ENCODE results near the gene NKX2-1. TPM values are rescaled to one million over a fixed set of nuclear protein-coding genes. Genes with fewer than 3 reads are reported as not detected.

The NKX2-1 gene
- total and polyA plus RNA-seq, 2 of the 13 experiments (the other 11 are each of a cell fraction or from before 2014, with no cell fraction given) = not detected

DNA sequence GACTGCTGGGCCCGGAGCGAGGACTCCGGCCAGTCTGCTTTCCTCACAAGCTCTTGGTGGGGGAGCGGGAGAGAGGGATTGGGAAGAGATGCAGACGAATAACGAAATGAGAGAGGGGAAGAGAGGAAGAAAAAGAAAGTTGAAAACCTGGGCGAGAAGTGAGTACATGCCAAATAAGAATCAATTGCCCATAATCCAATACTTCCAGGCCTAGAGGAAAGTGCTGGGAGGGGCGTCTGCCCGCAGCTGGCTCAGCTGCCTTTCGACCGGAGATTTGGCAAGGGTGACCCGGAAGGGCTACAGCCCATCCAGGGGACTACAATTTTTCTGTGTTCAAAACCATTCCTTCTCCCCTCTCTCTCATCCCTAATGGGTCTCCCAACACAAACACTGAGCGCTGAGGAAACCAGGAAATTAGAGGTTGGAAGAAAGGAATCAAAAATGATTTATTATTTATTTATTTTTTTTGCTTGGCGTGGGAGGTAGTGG lies 4.9 kb downstream of the NKX2-1 start:
- in situ Hi-C loops (cut with HindIII; ENCODE audit: extremely low pct_ligation_motif_present, low pct_unique_long_range_greater_than_20kb) (no loop called here), intact Hi-C loops (cut with micrococcal nuclease; ENCODE audit: unreplicated experiment) (no loop called here)
- no peak overlapping the region for H3K9ac ChIP-seq (ENCODE audit: insufficient read depth, low read depth, low read length)
- TF ChIP-seq, protein P1, sequence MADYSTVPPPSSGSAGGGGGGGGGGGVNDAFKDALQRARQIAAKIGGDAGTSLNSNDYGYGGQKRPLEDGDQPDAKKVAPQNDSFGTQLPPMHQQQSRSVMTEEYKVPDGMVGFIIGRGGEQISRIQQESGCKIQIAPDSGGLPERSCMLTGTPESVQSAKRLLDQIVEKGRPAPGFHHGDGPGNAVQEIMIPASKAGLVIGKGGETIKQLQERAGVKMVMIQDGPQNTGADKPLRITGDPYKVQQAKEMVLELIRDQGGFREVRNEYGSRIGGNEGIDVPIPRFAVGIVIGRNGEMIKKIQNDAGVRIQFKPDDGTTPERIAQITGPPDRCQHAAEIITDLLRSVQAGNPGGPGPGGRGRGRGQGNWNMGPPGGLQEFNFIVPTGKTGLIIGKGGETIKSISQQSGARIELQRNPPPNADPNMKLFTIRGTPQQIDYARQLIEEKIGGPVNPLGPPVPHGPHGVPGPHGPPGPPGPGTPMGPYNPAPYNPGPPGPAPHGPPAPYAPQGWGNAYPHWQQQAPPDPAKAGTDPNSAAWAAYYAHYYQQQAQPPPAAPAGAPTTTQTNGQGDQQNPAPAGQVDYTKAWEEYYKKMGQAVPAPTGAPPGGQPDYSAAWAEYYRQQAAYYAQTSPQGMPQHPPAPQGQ (CRISPR knock-in tag; IDR thresholded peaks at IDR 0.05; ENCODE audit: borderline replicate concordance) = no peak
- no peak for TF ChIP-seq YEATS2 (CRISPR knock-in tag; IDR thresholded peaks at IDR 0.05; ENCODE audit: borderline replicate concordance)
- no peak for TF ChIP-seq PRMT3 (CRISPR knock-in tag; IDR thresholded peaks at IDR 0.05; ENCODE audit: borderline replicate concordance, low read depth)
- TF ChIP-seq, protein P2, sequence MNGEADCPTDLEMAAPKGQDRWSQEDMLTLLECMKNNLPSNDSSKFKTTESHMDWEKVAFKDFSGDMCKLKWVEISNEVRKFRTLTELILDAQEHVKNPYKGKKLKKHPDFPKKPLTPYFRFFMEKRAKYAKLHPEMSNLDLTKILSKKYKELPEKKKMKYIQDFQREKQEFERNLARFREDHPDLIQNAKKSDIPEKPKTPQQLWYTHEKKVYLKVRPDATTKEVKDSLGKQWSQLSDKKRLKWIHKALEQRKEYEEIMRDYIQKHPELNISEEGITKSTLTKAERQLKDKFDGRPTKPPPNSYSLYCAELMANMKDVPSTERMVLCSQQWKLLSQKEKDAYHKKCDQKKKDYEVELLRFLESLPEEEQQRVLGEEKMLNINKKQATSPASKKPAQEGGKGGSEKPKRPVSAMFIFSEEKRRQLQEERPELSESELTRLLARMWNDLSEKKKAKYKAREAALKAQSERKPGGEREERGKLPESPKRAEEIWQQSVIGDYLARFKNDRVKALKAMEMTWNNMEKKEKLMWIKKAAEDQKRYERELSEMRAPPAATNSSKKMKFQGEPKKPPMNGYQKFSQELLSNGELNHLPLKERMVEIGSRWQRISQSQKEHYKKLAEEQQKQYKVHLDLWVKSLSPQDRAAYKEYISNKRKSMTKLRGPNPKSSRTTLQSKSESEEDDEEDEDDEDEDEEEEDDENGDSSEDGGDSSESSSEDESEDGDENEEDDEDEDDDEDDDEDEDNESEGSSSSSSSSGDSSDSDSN (CRISPR knock-in tag; IDR thresholded peaks at IDR 0.05) = no peak
- TF ChIP-seq MIXL1 (CRISPR knock-in tag; IDR thresholded peaks at IDR 0.05) = no peak
- TF ChIP-seq SMARCC2 (IDR thresholded peaks at IDR 0.05) = no peak
- TF ChIP-seq, protein P3, sequence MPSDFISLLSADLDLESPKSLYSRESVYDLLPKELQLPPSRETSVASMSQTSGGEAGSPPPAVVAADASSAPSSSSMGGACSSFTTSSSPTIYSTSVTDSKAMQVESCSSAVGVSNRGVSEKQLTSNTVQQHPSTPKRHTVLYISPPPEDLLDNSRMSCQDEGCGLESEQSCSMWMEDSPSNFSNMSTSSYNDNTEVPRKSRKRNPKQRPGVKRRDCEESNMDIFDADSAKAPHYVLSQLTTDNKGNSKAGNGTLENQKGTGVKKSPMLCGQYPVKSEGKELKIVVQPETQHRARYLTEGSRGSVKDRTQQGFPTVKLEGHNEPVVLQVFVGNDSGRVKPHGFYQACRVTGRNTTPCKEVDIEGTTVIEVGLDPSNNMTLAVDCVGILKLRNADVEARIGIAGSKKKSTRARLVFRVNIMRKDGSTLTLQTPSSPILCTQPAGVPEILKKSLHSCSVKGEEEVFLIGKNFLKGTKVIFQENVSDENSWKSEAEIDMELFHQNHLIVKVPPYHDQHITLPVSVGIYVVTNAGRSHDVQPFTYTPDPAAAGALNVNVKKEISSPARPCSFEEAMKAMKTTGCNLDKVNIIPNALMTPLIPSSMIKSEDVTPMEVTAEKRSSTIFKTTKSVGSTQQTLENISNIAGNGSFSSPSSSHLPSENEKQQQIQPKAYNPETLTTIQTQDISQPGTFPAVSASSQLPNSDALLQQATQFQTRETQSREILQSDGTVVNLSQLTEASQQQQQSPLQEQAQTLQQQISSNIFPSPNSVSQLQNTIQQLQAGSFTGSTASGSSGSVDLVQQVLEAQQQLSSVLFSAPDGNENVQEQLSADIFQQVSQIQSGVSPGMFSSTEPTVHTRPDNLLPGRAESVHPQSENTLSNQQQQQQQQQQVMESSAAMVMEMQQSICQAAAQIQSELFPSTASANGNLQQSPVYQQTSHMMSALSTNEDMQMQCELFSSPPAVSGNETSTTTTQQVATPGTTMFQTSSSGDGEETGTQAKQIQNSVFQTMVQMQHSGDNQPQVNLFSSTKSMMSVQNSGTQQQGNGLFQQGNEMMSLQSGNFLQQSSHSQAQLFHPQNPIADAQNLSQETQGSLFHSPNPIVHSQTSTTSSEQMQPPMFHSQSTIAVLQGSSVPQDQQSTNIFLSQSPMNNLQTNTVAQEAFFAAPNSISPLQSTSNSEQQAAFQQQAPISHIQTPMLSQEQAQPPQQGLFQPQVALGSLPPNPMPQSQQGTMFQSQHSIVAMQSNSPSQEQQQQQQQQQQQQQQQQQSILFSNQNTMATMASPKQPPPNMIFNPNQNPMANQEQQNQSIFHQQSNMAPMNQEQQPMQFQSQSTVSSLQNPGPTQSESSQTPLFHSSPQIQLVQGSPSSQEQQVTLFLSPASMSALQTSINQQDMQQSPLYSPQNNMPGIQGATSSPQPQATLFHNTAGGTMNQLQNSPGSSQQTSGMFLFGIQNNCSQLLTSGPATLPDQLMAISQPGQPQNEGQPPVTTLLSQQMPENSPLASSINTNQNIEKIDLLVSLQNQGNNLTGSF (CRISPR knock-in tag; IDR thresholded peaks at IDR 0.05) = no peak
- no peak for TF ChIP-seq CREM (IDR thresholded peaks at IDR 0.05)
- no peak for TF ChIP-seq CREM (CRISPR knock-in tag; IDR thresholded peaks at IDR 0.05)
- TF ChIP-seq MED8 (CRISPR knock-in tag; IDR thresholded peaks at IDR 0.05; ENCODE audit: insufficient replicate concordance) = no peak
- no peak for TF ChIP-seq CEBPB (IDR thresholded peaks at IDR 0.05; ENCODE audit: borderline replicate concordance, low read depth, low read length)
- TF ChIP-seq, protein P4, sequence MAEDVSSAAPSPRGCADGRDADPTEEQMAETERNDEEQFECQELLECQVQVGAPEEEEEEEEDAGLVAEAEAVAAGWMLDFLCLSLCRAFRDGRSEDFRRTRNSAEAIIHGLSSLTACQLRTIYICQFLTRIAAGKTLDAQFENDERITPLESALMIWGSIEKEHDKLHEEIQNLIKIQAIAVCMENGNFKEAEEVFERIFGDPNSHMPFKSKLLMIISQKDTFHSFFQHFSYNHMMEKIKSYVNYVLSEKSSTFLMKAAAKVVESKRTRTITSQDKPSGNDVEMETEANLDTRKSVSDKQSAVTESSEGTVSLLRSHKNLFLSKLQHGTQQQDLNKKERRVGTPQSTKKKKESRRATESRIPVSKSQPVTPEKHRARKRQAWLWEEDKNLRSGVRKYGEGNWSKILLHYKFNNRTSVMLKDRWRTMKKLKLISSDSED (CRISPR knock-in tag; IDR thresholded peaks at IDR 0.05) = no peak
- no peak for TF ChIP-seq REL (CRISPR knock-in tag; conservative IDR thresholded peaks at IDR 0.05)
- TF ChIP-seq PAWR (CRISPR knock-in tag; IDR thresholded peaks at IDR 0.05; ENCODE audit: borderline replicate concordance) = no peak
- BruUV-seq (replicated peaks) = no TSS peak
- H3K27me3 ChIP-seq (ENCODE audit: control insufficient read depth in 1 of 2, insufficient read depth in 2 of 2, low read length in 2 of 2) = peaks cover 46 to 88% of the 10 kb centered on the region in 2 experiments
- ATAC-seq (no peak), DNase-seq (ENCODE audit: low spot score) (no peak), FAIRE-seq (no peak)
- H3K4me2 ChIP-seq (ENCODE audit: low read depth, low read length) = no peak overlapping the region
- no peaks in the 10 kb centered on the region for H3K9me3 ChIP-seq (ENCODE audit: low read length)
- 31% methylated on average over 14 of the region's 14 CpGs for WGBS (ENCODE audit: low lambda C conversion rate)
- H3K27ac ChIP-seq (ENCODE audit: extremely low read length, insufficient read depth, low read length) = no peak overlapping the region
- H3K36me3 ChIP-seq (replicated peaks in 1 of 2; ENCODE audit: control insufficient read depth in 1 of 2, insufficient read depth in 2 of 2, low read length in 2 of 2) = no peaks in the 10 kb centered on the region
- H3K79me2 ChIP-seq (ENCODE audit: insufficient read depth, low read length) = no peaks in the 10 kb centered on the region
- no peak overlapping the region for H2AFZ ChIP-seq (ENCODE audit: low read length)
- H3K4me1 ChIP-seq (ENCODE audit: insufficient read depth, low read length) = no peaks in the 10 kb centered on the region
- ChIA-PET POLR2A (no interaction called here), CTCF (ENCODE audit: low intra/inter-chr PET ratio, low total read pairs) (no interaction called here)
- no peaks in the 10 kb centered on the region for H4K20me1 ChIP-seq (ENCODE audit: insufficient read depth, low read length)
- H3K4me3 ChIP-seq (replicated peaks in 1 of 3; ENCODE audit: insufficient read depth in 1 of 3, low read depth in 2 of 3, low read length in 3 of 3) = no peak overlapping the region

Data from HepG2 (cell line).